ENCODE measurements around the gene MSANTD7.

DNA sequence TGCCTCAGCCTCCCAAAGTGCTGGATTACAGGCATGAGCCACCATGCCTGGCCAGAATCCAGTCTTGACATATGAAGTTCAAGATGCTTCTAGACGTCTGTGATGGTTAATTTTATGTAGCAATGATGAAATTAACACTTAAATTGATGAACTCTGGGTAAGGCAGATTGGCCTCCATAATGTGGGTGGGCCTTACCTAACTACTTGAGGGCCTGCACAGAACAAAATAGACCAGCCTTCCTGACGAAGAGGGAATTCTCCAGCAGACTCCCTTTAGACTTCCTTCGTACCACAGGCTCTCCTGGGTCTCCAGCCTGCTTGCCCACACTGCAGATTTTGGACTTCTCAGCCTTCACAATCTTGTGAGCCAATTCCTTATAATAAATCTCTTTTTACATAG lies 5.0 kb upstream of the MSANTD7 start:
- TF ChIP-seq, protein P1, sequence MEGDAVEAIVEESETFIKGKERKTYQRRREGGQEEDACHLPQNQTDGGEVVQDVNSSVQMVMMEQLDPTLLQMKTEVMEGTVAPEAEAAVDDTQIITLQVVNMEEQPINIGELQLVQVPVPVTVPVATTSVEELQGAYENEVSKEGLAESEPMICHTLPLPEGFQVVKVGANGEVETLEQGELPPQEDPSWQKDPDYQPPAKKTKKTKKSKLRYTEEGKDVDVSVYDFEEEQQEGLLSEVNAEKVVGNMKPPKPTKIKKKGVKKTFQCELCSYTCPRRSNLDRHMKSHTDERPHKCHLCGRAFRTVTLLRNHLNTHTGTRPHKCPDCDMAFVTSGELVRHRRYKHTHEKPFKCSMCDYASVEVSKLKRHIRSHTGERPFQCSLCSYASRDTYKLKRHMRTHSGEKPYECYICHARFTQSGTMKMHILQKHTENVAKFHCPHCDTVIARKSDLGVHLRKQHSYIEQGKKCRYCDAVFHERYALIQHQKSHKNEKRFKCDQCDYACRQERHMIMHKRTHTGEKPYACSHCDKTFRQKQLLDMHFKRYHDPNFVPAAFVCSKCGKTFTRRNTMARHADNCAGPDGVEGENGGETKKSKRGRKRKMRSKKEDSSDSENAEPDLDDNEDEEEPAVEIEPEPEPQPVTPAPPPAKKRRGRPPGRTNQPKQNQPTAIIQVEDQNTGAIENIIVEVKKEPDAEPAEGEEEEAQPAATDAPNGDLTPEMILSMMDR (IDR thresholded peaks at IDR 0.05 in 2 of 3, conservative IDR thresholded peaks at IDR 0.05 in 1 of 3; ENCODE audit: control insufficient read depth in 2 of 3, extremely low read depth in 1 of 3, insufficient read depth in 1 of 3, low read depth in 3 of 3, low read length in 3 of 3) = no peak
- no peak for TF ChIP-seq CREB1 (IDR thresholded peaks at IDR 0.05; ENCODE audit: low read depth)
- TF ChIP-seq POLR2A (IDR thresholded peaks at IDR 0.05; ENCODE audit: low read depth, low read length) = no peak
- TF ChIP-seq RCOR1 (conservative IDR thresholded peaks at IDR 0.05; ENCODE audit: low read depth, low read length) = no peak

Measured in GM12878 (cell line).